RPMI7951 (cell line): ENCODE measurements around the gene PCSK4. TPM values are rescaled to one million over a fixed set of nuclear protein-coding genes. Genes with fewer than 3 reads are reported as not detected.

Experiments used
- DNase-seq: peaks from one replicate; pipeline ENCODE4 v3.0.0-alpha.2; 2012; ENCODE audit warnings: low read depth
- total RNA-seq: library from RNA; depleted of rRNA; stranded (reverse); fragments of >200 nt; shearing (Covaris generic); gene quantifications from 2 replicates; pipeline ENCODE4 v1.2.3, GENCODE V29; 2014

Gene PCSK4
- total RNA-seq, 1 experiment from 2014 or later: 5.5 TPM

- DNase-seq: peak; percentile 59
Measured at GRCh38 chr19:1453525-1454364, 36.4 kb downstream of the PCSK4 start.

DNA sequence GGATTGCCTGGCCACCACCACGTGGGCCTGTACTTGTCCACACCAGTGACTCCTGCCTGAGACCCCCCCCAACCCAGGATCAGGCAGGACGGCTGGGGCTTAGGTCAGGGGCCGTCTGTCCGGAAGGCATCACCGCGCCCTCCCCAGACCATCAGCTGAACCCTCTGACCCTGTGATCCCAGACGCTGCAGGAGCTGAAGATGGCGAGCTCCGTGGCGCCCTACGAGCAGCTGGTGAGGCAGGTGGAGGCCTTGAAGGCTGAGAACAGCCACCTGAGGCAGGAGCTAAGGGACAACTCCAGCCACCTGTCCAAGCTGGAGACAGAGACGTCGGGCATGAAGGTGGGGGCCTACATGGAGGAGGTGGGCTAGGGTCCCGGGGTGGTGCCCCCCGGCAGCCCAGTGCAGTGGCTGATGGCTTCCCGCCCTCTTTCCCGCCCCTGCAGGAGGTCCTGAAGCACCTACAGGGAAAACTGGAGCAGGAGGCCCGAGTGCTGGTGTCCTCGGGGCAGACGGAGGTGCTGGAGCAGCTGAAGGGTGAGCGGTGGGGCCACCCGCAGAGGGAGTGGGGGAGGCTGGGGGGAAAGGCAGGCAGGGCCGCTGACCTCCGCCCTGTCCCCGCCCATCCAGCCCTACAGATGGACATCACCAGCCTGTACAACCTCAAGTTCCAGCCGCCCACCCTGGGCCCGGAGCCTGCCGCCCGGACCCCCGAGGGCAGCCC, 37.2 kb downstream of the PCSK4 start:
- DNase-seq: no peak

- DNase-seq: no peak
Measured at GRCh38 chr19:1451916-1452801, 38.0 kb downstream of the PCSK4 start.

DNA sequence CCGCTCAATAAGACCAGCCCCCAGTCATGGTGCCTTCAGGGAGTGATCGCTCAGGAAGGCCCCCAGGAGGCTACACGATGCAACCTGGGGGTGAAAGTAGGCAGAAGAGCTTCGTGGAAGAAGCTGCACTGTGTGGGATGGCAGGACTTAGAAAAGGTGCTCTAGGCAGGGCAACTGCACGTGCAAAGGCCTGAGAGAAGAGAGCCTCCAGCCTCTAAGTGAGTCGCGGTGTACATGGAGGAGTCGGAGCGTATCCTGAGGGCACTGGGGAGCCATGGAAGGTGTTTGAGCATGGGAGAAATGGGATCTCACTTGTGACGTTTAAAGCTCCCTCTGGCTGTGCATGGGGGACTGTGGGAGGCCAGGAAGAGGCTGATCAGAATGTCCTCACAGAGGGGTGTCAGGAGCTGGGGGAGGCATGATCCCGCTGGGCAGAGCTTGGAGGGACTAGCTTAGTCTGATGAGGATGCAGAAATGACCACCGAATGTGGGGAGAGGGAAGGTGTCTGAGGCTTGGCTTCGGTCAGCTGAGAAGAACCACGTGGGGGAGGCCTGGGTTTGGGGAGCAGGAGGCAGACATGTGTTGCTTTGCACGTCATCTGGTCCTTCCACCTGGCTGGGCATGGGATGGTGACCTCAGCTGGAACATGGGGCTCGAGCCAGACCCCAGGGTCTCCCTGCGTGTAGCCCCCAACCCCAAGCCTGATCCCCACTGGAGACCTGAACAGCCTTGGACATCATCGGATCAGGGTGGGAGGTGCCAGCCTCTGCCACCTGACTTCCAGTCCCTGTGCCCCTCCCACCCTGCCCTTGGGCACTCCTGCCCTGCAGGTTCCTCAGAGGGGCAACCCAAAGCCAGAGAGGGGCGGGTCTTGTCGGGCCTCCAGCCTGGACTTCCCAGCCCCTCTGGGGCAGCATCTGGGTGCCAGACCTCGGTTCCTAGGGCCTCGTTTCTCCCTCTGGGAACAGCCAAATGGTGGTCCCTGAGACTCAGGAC, 39.1 kb downstream of the PCSK4 start:
- DNase-seq: no peak

DNA sequence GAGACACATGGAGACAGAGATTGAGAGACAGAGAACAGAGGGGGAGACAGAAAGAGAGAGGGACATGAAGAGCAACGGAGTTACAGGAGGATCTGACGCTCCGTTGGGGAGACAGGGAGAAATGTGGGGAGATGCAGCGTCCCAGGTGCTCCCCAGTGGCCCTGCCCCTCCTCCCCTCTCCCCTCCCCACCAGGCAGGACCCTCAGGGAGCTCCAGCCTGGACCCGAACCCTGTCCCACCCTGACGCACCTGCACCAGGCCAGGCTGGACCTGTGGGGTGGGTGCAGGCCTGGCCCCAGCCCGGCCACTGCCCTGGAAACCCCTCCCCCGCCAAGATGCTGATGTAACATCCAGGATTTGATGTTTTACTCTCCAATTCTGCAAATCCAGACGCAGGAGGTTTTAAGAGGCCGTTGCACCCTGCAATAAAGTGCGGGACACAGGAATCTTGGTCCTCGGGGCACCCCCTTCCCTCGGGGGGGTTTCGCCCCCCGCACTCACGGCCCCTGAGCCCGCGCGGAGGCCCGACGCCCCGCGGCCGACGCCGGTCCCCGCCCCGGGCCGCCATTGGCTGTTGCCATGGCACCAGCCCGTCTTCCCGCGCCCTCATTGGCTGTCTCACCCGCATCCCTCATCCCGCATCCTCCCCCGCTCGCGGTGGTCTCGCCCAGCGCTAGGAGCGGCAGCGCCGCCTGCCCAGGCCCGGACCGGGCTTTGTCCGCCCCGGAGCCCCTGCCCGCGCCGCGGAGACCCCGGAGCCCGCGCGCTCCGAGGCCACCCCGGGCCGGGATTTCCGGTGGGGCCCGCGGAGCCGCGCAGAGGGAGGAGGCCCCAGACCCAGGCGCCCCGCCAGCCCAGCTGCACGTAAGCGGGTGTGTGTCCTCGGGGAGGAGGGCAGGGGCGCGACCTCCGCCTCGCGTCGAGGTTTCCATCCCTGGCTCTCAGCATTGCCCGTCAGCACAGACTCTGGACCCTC, 40.4 kb downstream of the PCSK4 start, which contains the start of gene APC2:
Gene APC2, plus strand, starts transcription at position 655 of the 976 bp plus-strand sequence. CDS start 2,881 bp downstream, outside the sequence.
- DNase-seq: no peak

DNA sequence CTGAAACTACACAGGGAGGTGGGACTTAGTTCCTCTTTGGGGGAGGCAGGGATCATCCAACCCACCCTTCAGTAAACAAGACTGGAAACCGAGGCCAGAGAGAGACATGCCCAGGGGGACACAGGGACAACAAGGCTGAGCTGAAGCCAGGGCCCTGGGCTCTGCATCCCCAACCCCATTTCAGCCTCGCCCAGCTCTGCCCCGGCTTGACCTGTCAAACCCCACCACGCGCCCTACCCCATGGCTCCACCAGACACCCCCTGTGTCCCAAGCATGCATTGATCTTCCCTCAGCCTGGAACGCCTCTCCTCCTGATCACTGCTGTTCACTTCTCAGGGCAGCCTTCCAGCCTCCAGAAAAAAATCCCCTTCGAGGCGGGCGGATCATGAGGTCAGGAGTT, 42.2 kb downstream of the PCSK4 start:
- DNase-seq: no peak

- DNase-seq: no peak
Measured at GRCh38 chr19:1447504-1447903, 42.6 kb downstream of the PCSK4 start.

DNA sequence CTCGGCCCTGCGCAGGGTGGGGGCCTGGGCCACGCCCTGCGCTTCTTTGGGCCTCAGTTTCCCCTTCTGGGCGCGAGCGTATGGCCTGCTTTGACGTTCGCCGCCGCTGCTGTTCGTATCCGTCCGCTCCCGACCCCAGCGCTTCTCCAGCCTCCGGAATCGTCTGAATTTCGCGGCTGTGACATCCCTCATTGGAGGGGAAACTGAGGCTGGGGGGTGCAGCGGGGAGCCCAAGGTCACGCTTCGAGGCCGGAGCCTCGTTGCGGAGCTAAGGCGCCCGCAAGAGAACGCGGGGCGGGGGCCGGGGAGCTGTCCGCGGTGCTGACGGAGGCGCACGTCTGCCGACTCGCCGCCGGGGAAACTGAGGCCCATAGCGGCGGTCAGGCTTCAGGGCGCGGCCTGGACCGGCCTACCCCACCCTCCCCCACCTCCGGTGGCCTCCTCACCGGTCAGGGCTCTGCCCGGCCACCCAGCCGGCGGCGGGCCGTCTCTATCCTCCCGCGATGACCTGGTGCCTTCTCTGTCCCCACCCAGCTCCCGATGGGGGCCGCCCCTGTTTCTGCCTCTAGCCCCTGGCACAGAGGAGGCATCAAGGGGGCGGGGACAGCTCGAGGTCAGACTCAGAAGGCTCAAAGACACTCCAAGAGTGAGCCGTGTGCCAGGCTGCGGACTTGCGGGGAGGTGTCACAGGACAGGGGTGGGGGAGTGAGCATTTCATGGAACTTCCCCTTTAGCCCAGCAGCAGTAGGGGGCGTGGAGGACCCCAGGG, 43.3 kb downstream of the PCSK4 start:
- no peak for DNase-seq

GRCh38 chr19:1445932-1446712, 44.0 kb downstream of the PCSK4 start:
- no peak for DNase-seq

DNA sequence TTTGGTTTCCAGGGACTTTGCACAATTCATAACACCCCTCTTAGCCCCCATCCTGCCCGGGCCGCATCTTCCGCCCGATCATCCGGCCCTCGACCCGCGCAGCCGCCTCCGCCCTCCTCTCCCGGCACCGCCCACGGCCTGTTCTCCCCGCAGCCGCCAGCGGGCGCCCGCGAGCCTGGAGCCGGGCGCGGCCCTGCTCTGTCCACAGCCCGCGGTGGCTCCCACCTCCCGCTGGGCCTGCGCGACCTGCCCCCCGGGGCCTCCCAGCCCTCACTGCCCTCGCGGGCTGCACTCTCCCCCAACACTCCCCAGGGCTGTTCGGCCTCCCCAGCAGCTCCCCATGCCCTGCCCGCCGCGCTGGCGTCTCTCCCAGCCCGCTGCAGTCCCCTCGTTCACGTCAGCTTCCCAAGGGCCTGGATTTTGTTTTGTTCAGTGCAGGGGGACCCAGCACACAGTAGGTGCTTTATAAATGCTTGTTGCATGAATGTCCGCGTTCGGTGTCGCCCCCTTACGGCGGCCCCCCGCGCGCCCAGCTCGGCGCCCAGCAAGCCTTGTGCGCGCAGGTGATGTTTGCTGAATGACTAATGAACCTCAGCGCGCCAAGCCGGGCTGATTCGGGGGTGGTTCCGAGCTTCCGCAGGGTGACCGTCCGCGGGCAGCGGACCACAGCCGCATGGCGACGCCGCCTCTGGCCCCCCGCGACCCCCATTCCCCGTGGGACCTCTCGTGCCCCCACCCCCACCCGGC, 44.8 kb downstream of the PCSK4 start:
- DNase-seq: peak; percentile 46

- DNase-seq: no peak
Measured at GRCh38 chr19:1441677-1442438, 48.3 kb downstream of the PCSK4 start.

GRCh38 chr19:1441022-1441426, 49.1 kb downstream of the PCSK4 start:
- no peak for DNase-seq

DNA sequence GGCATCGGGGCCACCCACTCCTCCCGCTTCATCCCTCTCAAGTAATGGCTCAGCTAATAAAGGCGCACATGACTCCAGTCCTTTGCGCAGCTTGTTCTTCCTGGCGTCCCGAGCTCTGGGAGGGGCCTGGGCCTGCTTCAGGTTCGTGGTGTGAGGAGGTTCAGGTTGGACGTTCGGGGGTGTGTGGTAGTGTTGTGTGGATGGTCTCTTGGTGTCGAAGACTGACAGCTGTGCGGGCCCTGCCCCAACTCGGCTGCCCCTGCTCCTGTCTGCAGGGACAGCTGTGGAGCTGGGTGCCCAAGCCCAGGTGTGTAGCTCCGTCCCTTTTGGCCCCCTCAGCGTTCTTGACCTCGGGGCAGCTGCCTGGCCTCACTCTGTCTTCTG, 49.7 kb downstream of the PCSK4 start:
- no peak for DNase-seq

DNA sequence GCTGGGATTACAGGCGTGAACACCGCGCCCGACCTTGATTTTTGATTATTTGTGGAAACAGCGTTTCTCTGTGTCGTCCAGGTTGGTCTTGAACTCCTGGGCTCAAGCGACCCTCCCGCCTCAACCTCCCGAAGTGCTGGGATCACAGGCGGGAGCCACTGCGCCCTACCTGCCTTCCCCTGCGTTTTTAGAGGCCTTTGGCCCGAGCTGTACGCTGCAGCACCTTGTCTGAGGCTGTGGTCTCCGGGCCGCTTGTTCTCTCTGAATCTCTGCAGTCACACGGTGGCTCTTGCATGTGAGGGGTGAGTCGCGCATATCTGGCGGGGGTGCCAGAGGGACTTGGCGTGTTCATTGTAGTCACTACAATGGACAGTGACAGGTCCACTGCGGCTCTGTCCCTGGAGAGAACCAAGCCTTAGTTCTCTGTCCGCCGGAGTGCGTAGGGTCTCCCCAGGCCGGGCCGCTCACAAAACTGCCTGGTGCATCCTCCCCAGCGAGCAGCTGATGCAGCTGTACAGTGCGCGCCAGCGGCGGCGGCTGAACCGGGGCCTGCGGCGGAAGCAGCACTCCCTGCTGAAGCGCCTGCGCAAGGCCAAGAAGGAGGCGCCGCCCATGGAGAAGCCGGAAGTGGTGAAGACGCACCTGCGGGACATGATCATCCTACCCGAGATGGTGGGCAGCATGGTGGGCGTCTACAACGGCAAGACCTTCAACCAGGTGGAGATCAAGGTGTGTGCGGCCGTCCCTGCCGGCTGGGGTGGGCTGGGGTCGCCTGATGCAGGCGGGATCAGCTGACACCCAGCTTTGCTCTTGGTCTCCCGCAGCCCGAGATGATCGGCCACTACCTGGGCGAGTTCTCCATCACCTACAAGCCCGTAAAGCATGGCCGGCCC, 50.4 kb downstream of the PCSK4 start:
- peak; percentile 28 for DNase-seq

DNA sequence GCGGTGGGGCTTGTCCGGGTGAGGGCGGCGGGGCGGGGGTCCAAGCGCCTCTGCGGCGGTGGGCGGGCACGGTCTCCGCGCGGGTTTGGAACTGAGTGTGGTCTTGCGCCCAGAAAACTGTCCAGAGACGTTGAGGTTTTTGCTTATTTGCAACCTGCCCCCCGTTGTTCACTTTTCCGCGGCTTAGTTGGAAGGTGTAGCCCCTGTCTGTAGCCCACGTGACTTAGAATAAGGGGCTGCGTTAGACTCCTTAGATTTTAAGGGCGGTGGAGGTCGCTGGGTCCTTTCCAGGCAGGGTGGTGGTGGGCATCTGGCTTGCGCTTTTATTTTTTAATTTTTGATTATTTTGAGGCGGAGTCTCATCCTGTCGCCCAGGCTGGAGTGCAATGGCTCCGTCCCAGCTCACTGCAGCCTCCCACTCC, 51.2 kb downstream of the PCSK4 start:
- DNase-seq: no peak
